GM23338 (cell line): ENCODE results near the gene SELPLG. TPM values are rescaled to one million over a fixed set of nuclear protein-coding genes. Genes with fewer than 3 reads are reported as not detected.

ENCODE experiments used
- ATAC-seq: fragments of 200-7000 bp; cut with Tn5 transposase; 3 replicates; pipeline ENCODE4 v1.9.1; 2020
- DNase-seq: peaks from one replicate; pipeline ENCODE4 v3.0.0-alpha.2; 2015; ENCODE audit warnings: low spot score
- H2AFZ ChIP-seq: fragments of 200-600 bp; sonication (generic); 2 replicates; pipeline ENCODE4 v1.8.0; 2016; ENCODE audit warnings: antibody characterized with exemption, mild to moderate bottlenecking, moderate library complexity
- H3F3A ChIP-seq: fragments of 200-600 bp; sonication (generic); replicated peaks from 2 replicates; pipeline ENCODE4 v1.8.0; 2017; ENCODE audit warnings: antibody characterized with exemption, mixed run types, low read depth
- H3K27ac ChIP-seq: fragments of 200-600 bp; sonication (generic); 2 replicates; pipeline ENCODE4 v1.6.1; 2016; ENCODE audit warnings: low read depth
- H3K27me3 ChIP-seq: fragments of 200-600 bp; sonication (generic); 2 replicates; pipeline ENCODE4 v1.8.0; 2016; ENCODE audit warnings: mild to moderate bottlenecking, mixed run types, moderate library complexity; ENCODE audit not compliant: insufficient read depth
- H3K36me3 ChIP-seq: fragments of 200-600 bp; sonication (generic); 2 replicates; pipeline ENCODE4 v1.8.0; 2016; ENCODE audit warnings: mild to moderate bottlenecking; ENCODE audit not compliant: insufficient read depth
- H3K4me1 ChIP-seq: fragments of 200-600 bp; sonication (generic); 2 replicates; pipeline ENCODE4 v1.8.0; 2016; ENCODE audit warnings: mild to moderate bottlenecking, moderate library complexity; ENCODE audit not compliant: insufficient read depth
- H3K4me2 ChIP-seq: fragments of 200-600 bp; sonication (generic); 2 replicates; pipeline ENCODE4 v1.7.1; 2017; ENCODE audit warnings: mixed run types
- H3K4me3 ChIP-seq: fragments of 200-600 bp; sonication (generic); 2 replicates; pipeline ENCODE4 v1.6.1; 2016; ENCODE audit warnings: mixed run types
- H3K79me2 ChIP-seq: fragments of 200-600 bp; sonication (generic); replicated peaks from 2 replicates; pipeline ENCODE4 v1.8.0; 2017; ENCODE audit warnings: mild to moderate bottlenecking; ENCODE audit not compliant: insufficient read depth
- H3K9me2 ChIP-seq: fragments of 200-600 bp; sonication (generic); 2 replicates; pipeline ENCODE4 v1.8.0; 2017; ENCODE audit not compliant: insufficient read depth
- H4K20me1 ChIP-seq: fragments of 200-600 bp; sonication (generic); replicated peaks from 2 replicates; pipeline ENCODE4 v1.8.0; 2017; ENCODE audit warnings: mild to moderate bottlenecking; ENCODE audit not compliant: insufficient read depth
- H3K27ac Mint-ChIP-seq: 2 replicates; pipeline ENCODE4 v1.8.0; 2020; ENCODE audit warnings: inconsistent platforms, mild to moderate bottlenecking, moderate library complexity, mixed read lengths
- H3K27me3 Mint-ChIP-seq: 3 replicates; pipeline ENCODE4 v1.8.0; 2022; ENCODE audit warnings: low read depth, mild to moderate bottlenecking, moderate library complexity, mixed read lengths, inconsistent platforms; ENCODE audit not compliant: insufficient read depth, poor library complexity
- H3K36me3 Mint-ChIP-seq: 3 replicates; pipeline ENCODE4 v1.8.0; 2021; ENCODE audit warnings: low read depth, mild to moderate bottlenecking, inconsistent platforms, moderate library complexity, mixed read lengths
- H3K4me1 Mint-ChIP-seq: 3 replicates; pipeline ENCODE4 v1.8.0; 2020; ENCODE audit warnings: mild to moderate bottlenecking, inconsistent platforms, mixed read lengths
- H3K4me3 Mint-ChIP-seq: 3 replicates; pipeline ENCODE4 v1.8.0; 2021; ENCODE audit warnings: moderate library complexity, mild to moderate bottlenecking, inconsistent platforms, mixed read lengths
- H3K9me3 Mint-ChIP-seq: 3 replicates; pipeline ENCODE4 v1.8.0; 2020; ENCODE audit warnings: moderate library complexity, mild to moderate bottlenecking, inconsistent platforms, mixed read lengths
- CREB1 ChIP-seq: fragments of 250-450 bp; sonication (Bioruptor Pico); IDR thresholded peaks from 2 replicates; pipeline ENCODE4 v1.5.0; 2020; ENCODE audit warnings: low read depth, mild to moderate bottlenecking, moderate library complexity
- EZH2 ChIP-seq: fragments of 200-600 bp; sonication (generic); IDR thresholded peaks from one replicate; pipeline ENCODE4 v1.8.0; 2017; ENCODE audit warnings: antibody characterized with exemption, mild to moderate bottlenecking, low read depth; ENCODE audit not compliant: unreplicated experiment
- EZH2phosphoT487 ChIP-seq: fragments of 200-600 bp; sonication (generic); IDR thresholded peaks from one replicate; pipeline ENCODE4 v1.8.1; 2018; ENCODE audit warnings: antibody characterized with exemption; ENCODE audit not compliant: unreplicated experiment
- POLR2AphosphoS5 ChIP-seq: IDR thresholded peaks from 2 replicates; pipeline ENCODE4 v1.6.1; 2016; ENCODE audit warnings: antibody characterized with exemption, low read depth
- ZNF331 ChIP-seq: fragments of 250-450 bp; sonication (Bioruptor Pico); IDR thresholded peaks from 2 replicates; pipeline ENCODE4 v1.5.0; 2020; ENCODE audit warnings: low read depth, mild to moderate bottlenecking, moderate library complexity
- polyA plus RNA-seq: library from polyadenylated mRNA; unstranded; fragments of >200 nt; fragmentation: Nextera tagmentation; extraction: Ambion mirVana; gene quantifications from 2 replicates; pipeline ENCODE4 v1.2.1, GENCODE V29; 2016
- total RNA-seq: library from RNA; depleted of rRNA; stranded (reverse); fragments of >200 nt; shearing (Covaris generic); gene quantifications from 2 replicates; pipeline ENCODE4 v1.2.3, GENCODE V29; 2014
- TF ChIP-seq, protein P1 (sequence below): IDR thresholded peaks from one replicate; pipeline ENCODE4 v1.6.1; 2018; ENCODE audit warnings: antibody characterized with exemption; ENCODE audit not compliant: unreplicated experiment
- TF ChIP-seq, protein P2 (sequence below): IDR thresholded peaks from 2 replicates; pipeline ENCODE4 v1.6.1; 2016; ENCODE audit warnings: antibody characterized with exemption
- TF ChIP-seq, protein P3 (sequence below): fragments of 250-450 bp; sonication (Bioruptor Pico); IDR thresholded peaks from 2 replicates; pipeline ENCODE4 v1.5.0; 2020; ENCODE audit warnings: mild to moderate bottlenecking, moderate library complexity

SELPLG gene
- total and polyA plus RNA-seq, 2 experiments from 2014 or later, result 0.16 to 0.56 TPM

- TF ChIP-seq, protein P1, sequence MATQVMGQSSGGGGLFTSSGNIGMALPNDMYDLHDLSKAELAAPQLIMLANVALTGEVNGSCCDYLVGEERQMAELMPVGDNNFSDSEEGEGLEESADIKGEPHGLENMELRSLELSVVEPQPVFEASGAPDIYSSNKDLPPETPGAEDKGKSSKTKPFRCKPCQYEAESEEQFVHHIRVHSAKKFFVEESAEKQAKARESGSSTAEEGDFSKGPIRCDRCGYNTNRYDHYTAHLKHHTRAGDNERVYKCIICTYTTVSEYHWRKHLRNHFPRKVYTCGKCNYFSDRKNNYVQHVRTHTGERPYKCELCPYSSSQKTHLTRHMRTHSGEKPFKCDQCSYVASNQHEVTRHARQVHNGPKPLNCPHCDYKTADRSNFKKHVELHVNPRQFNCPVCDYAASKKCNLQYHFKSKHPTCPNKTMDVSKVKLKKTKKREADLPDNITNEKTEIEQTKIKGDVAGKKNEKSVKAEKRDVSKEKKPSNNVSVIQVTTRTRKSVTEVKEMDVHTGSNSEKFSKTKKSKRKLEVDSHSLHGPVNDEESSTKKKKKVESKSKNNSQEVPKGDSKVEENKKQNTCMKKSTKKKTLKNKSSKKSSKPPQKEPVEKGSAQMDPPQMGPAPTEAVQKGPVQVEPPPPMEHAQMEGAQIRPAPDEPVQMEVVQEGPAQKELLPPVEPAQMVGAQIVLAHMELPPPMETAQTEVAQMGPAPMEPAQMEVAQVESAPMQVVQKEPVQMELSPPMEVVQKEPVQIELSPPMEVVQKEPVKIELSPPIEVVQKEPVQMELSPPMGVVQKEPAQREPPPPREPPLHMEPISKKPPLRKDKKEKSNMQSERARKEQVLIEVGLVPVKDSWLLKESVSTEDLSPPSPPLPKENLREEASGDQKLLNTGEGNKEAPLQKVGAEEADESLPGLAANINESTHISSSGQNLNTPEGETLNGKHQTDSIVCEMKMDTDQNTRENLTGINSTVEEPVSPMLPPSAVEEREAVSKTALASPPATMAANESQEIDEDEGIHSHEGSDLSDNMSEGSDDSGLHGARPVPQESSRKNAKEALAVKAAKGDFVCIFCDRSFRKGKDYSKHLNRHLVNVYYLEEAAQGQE, result no peak
- TF ChIP-seq, protein P2, sequence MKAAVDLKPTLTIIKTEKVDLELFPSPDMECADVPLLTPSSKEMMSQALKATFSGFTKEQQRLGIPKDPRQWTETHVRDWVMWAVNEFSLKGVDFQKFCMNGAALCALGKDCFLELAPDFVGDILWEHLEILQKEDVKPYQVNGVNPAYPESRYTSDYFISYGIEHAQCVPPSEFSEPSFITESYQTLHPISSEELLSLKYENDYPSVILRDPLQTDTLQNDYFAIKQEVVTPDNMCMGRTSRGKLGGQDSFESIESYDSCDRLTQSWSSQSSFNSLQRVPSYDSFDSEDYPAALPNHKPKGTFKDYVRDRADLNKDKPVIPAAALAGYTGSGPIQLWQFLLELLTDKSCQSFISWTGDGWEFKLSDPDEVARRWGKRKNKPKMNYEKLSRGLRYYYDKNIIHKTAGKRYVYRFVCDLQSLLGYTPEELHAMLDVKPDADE, result no peak
- TF ChIP-seq CREB1 (no peak), EZH2phosphoT487 (no peak)
These were observed 11.3 kb downstream of the SELPLG start (continued) for GRCh38 chr12:108622421-108622820.

DNA sequence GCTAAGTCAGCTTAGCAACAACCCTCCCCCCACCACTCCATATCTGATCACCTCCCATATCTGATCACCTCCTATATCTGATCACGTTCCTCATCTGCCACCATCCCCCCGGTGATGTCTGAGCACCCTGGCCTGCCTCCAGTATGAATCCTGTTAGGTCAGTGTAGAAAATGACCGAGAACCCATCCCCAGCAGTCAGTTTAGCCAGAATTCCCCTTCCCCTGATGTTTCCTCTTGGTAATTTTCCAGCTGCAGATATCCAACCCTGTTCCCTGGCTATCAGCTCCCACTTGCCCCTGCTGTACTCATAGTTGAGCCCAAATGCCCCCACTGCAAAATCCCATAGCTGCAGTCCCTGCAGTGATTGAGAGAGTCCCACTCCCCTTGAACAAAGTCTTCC, 12.5 kb downstream of the SELPLG start:
- TF ChIP-seq ZNF331 (no peak), POLR2AphosphoS5 (no peak), EZH2 (no peak)
- TF ChIP-seq, protein P2, result no peak
- TF ChIP-seq, protein P3, sequence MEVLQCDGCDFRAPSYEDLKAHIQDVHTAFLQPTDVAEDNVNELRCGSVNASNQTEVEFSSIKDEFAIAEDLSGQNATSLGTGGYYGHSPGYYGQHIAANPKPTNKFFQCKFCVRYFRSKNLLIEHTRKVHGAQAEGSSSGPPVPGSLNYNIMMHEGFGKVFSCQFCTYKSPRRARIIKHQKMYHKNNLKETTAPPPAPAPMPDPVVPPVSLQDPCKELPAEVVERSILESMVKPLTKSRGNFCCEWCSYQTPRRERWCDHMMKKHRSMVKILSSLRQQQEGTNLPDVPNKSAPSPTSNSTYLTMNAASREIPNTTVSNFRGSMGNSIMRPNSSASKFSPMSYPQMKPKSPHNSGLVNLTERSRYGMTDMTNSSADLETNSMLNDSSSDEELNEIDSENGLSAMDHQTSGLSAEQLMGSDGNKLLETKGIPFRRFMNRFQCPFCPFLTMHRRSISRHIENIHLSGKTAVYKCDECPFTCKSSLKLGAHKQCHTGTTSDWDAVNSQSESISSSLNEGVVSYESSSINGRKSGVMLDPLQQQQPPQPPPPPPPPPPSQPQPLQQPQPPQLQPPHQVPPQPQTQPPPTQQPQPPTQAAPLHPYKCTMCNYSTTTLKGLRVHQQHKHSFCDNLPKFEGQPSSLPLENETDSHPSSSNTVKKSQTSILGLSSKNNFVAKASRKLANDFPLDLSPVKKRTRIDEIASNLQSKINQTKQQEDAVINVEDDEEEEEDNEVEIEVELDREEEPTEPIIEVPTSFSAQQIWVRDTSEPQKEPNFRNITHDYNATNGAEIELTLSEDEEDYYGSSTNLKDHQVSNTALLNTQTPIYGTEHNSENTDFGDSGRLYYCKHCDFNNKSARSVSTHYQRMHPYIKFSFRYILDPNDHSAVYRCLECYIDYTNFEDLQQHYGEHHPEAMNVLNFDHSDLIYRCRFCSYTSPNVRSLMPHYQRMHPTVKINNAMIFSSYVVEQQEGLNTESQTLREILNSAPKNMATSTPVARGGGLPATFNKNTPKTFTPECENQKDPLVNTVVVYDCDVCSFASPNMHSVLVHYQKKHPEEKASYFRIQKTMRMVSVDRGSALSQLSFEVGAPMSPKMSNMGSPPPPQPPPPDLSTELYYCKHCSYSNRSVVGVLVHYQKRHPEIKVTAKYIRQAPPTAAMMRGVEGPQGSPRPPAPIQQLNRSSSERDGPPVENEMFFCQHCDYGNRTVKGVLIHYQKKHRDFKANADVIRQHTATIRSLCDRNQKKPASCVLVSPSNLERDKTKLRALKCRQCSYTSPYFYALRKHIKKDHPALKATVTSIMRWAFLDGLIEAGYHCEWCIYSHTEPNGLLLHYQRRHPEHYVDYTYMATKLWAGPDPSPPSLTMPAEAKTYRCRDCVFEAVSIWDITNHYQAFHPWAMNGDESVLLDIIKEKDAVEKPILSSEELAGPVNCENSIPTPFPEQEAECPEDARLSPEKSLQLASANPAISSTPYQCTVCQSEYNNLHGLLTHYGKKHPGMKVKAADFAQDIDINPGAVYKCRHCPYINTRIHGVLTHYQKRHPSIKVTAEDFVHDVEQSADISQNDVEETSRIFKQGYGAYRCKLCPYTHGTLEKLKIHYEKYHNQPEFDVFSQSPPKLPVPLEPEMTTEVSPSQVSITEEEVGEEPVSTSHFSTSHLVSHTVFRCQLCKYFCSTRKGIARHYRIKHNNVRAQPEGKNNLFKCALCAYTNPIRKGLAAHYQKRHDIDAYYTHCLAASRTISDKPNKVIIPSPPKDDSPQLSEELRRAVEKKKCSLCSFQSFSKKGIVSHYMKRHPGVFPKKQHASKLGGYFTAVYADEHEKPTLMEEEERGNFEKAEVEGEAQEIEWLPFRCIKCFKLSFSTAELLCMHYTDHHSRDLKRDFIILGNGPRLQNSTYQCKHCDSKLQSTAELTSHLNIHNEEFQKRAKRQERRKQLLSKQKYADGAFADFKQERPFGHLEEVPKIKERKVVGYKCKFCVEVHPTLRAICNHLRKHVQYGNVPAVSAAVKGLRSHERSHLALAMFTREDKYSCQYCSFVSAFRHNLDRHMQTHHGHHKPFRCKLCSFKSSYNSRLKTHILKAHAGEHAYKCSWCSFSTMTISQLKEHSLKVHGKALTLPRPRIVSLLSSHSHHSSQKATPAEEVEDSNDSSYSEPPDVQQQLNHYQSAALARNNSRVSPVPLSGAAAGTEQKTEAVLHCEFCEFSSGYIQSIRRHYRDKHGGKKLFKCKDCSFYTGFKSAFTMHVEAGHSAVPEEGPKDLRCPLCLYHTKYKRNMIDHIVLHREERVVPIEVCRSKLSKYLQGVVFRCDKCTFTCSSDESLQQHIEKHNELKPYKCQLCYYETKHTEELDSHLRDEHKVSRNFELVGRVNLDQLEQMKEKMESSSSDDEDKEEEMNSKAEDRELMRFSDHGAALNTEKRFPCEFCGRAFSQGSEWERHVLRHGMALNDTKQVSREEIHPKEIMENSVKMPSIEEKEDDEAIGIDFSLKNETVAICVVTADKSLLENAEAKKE (CRISPR knock-in tag), result no peak
- H3K4me3 ChIP-seq, result no peak overlapping the region
- no peaks in the 10 kb centered on the region for H3K79me2 ChIP-seq
- Mint-ChIP-seq H3K4me1 (peaks cover 25% of the 10 kb centered on the region), H3K9me3 (peaks cover 8% of the 10 kb centered on the region), H3K4me3 (no peak overlapping the region), H3K27me3 (peaks cover 13% of the 10 kb centered on the region), H3K36me3 (peaks cover 6% of the 10 kb centered on the region; the same call in 2 of the 3 replicates), H3K27ac (no peak overlapping the region)
- DNase-seq, result no peak
- H3K9me2 ChIP-seq, result peaks cover 7% of the 10 kb centered on the region; the same call in 1 of the 2 replicates
- 0 out of 2 replicates have a peak, but pooled peaks cover 7% of the 10 kb centered on the region for H3F3A ChIP-seq
- no peak for ATAC-seq
- no peak overlapping the region for H2AFZ ChIP-seq
- H3K4me1 ChIP-seq, result peaks cover 6% of the 10 kb centered on the region; the same call in 1 of the 2 replicates
- H3K4me2 ChIP-seq, result no peak overlapping the region
- no peaks in the 10 kb centered on the region for H3K36me3 ChIP-seq
- H4K20me1 ChIP-seq, result no peaks in the 10 kb centered on the region
- H3K27me3 ChIP-seq, result no peaks in the 10 kb centered on the region
- H3K27ac ChIP-seq, result no peak overlapping the region
